ENCODE data around the gene RAB6B. TPM values are rescaled to one million over a fixed set of nuclear protein-coding genes. Genes with fewer than 3 reads are reported as not detected.

The RAB6B gene
- total RNA-seq, 1 donor from 2014 or later: 25.7 TPM

- H3K27ac Mint-ChIP-seq (ENCODE audit: unreplicated experiment): no peak overlapping the region
- peaks cover 18% of the 10 kb centered on the region for H3K4me1 Mint-ChIP-seq (ENCODE audit: low read depth)
- no peak overlapping the region for H3K4me3 Mint-ChIP-seq (ENCODE audit: unreplicated experiment)
- peak; percentile 22 for DNase-seq (ENCODE audit: low spot score)
- no peaks in the 10 kb centered on the region for H3K9me3 Mint-ChIP-seq (ENCODE audit: low read depth)
- no peaks in the 10 kb centered on the region for H3K36me3 Mint-ChIP-seq (ENCODE audit: low read depth)
- peaks cover 2% of the 10 kb centered on the region for H3K27me3 Mint-ChIP-seq (ENCODE audit: low read depth)
- no peak for TF ChIP-seq CTCF (IDR thresholded peaks at IDR 0.05)
These were observed 41.5 kb upstream of the RAB6B start for GRCh38 chr3:133937061-133937686.

- TF ChIP-seq CTCF (IDR thresholded peaks at IDR 0.05): no peak
- Mint-ChIP-seq H3K4me3 (ENCODE audit: unreplicated experiment) (no peak overlapping the region), H3K27me3 (ENCODE audit: low read depth) (peaks cover 2% of the 10 kb centered on the region), H3K27ac (ENCODE audit: unreplicated experiment) (no peak overlapping the region), H3K4me1 (ENCODE audit: low read depth) (peaks cover 11% of the 10 kb centered on the region), H3K9me3 (ENCODE audit: low read depth) (no peaks in the 10 kb centered on the region), H3K36me3 (ENCODE audit: low read depth) (no peaks in the 10 kb centered on the region)
- DNase-seq (ENCODE audit: low spot score): peak; percentile 56
These were observed 40.4 kb upstream of the RAB6B start for GRCh38 chr3:133935843-133936769.

GRCh38 chr3:133934996-133935842 lies 39.5 kb upstream of the RAB6B start:
- Mint-ChIP-seq H3K27ac (ENCODE audit: unreplicated experiment) (no peak overlapping the region), H3K27me3 (ENCODE audit: low read depth) (no peaks in the 10 kb centered on the region), H3K36me3 (ENCODE audit: low read depth) (no peaks in the 10 kb centered on the region), H3K9me3 (ENCODE audit: low read depth) (no peaks in the 10 kb centered on the region), H3K4me3 (ENCODE audit: unreplicated experiment) (no peak overlapping the region), H3K4me1 (ENCODE audit: low read depth) (peaks cover 11% of the 10 kb centered on the region)
- TF ChIP-seq CTCF (IDR thresholded peaks at IDR 0.05): no peak
- peak; percentile 77 for DNase-seq (ENCODE audit: low spot score)

GRCh38 chr3:133934073-133934970 lies 38.6 kb upstream of the RAB6B start:
- Mint-ChIP-seq H3K27me3 (ENCODE audit: low read depth) (no peaks in the 10 kb centered on the region), H3K36me3 (ENCODE audit: low read depth) (no peaks in the 10 kb centered on the region), H3K9me3 (ENCODE audit: low read depth) (no peaks in the 10 kb centered on the region), H3K4me1 (ENCODE audit: low read depth) (peaks cover 11% of the 10 kb centered on the region), H3K27ac (ENCODE audit: unreplicated experiment) (no peak overlapping the region), H3K4me3 (ENCODE audit: unreplicated experiment) (no peak overlapping the region)
- TF ChIP-seq CTCF (IDR thresholded peaks at IDR 0.05): no peak
- peak; percentile 66 for DNase-seq (ENCODE audit: low spot score)
